Fibroblast of upper back skin (primary cell): ENCODE data around the gene FCHO2.

Experiments
- DNase-seq: peaks from one replicate; pipeline ENCODE4 v3.0.0-alpha.2; 2013

FCHO2 gene

DNA sequence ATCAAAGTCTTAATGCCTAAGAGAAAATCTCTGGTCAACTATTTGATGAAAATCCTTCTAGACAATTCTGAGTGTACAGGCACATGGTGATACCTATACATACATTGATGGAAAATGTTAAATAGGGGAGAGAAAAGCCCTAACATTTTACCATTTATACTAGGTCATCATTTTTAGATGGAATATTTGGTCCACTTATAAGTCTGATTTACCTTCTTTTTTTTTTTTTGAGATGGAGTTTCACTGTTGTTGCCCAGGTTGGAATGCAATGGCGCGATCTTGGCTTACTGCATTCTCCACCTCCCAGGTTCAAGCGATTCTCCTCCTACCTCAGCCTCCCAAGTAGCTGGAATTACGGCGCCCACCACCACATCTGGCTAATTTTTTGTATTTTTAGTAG is 81.7 kb downstream of the FCHO2 start:
- no peak for DNase-seq

DNA sequence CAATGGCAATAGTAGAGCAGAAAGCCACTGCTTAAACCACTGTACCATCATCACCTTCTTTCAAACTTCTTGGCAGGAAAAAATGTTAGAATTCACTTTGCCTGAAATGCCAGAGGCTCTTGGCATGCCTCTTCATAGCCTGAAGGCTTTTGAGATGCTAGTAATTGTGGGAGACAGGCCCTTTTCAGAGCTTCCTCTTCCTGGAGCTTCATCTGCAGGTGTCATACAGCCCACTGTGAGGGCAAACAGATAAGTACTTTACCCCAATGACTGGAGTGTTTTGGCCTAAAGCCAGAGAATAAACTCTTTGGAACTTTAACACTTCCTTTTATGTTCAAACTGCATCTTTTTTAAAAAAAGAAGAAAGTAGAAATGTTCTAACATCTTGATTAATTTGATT is 83.2 kb downstream of the FCHO2 start:
- no peak for DNase-seq

DNA sequence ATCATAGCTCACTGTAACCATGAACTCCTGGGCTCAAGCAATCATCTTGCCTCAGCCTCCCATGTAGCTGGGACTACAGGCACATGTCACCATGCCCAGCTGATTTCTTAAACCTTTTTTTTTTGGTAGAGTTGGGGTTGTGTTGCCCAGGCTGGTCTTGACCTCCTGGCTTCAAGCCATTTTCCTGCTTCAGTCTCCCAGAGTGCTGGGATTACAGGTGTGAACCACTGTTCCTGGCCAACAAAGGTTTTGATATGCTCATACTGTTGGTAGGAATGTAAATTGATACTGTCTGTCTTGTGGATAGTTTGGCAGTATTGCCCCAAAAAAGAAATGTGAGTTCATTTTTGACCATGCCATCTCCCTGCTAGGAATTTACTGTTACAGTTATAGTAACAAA is 87.2 kb downstream of the FCHO2 start:
- no peak for DNase-seq

DNA sequence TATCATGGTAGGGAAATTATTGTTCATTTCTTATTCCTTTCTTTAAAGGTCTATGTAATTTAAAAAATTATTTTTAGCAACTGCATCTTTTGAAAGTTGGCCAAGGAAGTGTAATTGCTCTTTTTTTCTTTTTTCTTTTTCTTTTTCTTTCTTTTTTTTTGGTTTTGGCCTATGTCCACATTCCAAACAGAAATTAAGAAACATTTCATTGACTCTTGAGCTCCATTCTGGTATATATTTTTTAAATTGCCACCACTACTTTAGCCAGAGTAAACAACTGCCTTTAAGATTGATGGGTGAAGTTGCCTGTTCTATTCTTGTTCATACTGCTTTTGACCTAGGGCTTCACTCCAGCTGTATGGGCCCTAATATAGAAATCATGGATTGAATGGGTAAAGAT is 88.7 kb downstream of the FCHO2 start:
- no peak for DNase-seq

DNA sequence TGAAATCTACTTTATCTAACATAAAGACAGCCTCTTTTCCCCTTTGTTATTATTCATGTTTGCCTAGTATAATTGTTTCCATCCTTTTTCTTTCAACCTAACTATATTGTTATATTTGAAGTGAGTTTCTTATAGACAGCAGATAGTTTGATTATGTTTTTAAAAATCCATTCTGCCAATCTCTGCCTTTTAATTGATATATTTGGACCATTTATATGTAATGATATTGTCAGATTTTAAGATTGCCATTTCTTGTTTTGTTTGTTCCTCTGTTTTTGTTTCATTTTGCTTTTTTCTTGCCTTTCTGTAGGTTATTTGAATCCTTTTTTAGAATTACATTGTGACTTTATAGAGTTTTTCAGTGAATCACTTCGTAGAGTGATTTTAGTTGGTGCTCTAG is 89.8 kb downstream of the FCHO2 start:
- DNase-seq = no peak

DNA sequence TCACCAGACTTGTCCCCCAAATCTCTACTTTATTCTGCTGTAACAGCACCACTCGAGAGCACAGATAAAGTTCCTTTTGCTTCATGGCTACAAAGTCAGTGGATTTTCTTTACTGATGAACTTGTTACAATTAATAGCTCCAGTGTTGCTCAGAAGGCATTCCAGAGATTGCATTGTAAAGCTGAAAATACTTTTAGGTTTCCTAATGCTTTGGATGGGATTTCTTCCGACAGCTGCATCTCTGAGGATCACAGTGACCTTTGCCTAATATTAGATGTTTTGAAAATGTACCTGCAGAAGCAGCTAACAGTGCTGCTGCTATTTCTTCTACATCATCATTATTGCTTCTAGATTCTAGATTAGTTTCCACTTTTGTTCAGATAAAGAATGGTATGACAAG is 105.8 kb downstream of the FCHO2 start:
- DNase-seq = peak; percentile 6

DNA sequence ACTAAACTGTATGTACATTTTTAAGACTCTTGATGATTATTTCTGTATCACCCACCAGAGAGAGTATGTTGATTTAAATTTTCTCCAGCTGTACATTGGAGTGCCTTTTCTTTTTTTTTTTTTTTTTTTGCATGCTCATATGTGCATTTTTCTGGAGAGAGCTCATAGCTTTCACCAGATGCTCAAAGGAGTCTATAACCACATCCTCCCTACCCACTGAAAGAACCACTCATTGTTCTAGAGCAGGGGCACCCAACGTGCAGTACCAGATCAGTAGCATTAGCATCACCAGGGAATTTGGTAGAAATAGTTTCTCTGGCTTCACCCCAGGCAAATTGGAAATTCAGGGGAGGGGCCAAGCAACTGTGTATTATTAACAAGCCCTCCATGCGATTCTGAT is 110.6 kb downstream of the FCHO2 start:
- DNase-seq = peak; percentile 90

DNA sequence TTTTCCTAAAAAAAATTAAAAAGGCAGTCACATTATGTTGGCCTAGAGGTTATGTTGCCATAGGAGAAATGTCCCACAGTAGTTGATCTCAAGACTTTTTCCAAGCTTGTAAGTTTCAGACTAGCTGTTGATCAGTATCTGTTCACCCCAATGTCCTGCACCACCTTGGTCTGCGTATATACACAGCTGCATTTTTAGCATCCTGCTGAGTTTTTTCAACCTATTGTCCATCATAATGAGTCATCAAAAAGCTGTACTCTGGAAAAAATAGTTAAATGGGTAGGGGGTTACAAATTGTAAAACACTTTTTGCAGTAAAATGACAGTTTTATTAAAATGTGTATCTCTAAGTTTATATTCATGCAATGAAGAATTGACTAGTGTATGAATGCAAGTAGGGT is 111.4 kb downstream of the FCHO2 start:
- peak; percentile 7 for DNase-seq

DNA sequence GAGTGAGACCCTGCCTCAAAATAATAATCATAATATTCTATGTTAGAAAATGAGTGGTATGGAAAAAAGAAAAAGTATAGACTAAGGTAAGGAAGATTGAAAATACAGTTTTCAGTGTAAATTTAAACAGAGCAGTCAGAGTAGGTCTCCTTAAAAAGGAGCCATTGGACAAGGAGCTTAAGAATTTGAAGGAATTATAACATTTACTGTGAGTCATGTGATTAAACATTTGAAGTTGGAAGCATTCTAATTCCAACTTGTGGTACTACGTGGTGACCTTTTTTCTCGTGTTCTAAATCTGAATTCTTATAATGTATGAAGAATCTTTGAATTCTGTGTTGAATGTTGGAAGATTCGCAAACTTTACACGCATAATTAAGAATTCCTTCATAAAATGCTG is 125.3 kb downstream of the FCHO2 start:
- DNase-seq = no peak

DNA sequence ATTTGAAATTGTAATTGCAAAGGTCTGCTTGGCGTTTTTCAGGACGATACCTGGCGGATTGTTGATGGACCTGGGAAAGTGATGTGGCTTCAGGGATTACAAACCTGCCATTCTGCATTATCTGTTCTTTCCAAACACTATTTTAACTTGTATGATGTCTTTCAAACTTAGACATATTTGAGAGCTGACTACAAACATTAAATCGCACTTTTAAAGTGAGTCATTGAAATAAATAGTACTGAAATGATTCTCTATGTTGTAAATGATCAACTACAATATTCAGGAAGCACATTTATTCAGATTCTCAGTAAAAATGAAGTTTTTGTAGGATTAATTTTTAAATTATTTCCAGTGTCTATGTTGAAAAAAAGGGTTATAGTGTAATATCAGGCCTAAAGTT is 132.2 kb downstream of the FCHO2 start:
- DNase-seq = no peak

DNA sequence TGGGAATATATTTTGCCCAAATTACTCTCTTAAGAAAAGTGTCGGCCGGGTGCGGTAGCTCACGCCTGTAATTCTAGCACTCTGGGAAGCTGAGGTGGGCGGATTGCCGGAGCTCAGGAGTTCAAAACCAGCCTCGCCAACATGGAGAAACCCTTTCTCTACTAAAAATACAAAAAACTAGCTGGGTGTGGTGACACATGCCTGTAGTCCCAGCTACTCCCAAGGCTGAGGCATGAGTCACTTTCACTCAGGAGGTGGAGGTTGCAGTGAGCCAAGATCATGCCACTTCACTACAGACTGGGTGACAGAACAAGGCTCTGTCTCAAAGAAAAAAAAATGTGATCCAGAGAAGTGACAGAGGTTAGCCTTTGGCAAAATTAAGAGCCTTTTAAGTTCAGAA is 138.1 kb downstream of the FCHO2 start:
- peak; percentile 61 for DNase-seq

DNA sequence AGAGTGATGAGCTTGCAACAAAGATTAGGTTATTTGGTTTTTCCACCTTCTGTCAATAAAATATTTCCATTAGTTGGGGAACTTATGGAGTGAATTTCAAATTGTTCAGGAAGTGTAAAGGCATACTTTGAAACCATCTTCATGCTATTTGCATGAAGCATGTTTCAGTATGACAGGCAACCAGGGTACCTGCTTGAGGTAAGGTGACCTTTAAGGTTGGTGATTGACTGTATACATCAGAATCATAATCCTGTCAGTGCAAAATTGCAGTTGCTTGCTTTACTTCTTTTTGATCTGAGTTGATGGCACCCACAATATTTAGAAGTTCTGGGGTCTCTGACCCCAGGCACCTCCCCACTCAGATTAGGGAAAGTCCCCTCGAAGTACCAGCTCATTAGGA is 138.6 kb downstream of the FCHO2 start:
- DNase-seq = no peak

DNA sequence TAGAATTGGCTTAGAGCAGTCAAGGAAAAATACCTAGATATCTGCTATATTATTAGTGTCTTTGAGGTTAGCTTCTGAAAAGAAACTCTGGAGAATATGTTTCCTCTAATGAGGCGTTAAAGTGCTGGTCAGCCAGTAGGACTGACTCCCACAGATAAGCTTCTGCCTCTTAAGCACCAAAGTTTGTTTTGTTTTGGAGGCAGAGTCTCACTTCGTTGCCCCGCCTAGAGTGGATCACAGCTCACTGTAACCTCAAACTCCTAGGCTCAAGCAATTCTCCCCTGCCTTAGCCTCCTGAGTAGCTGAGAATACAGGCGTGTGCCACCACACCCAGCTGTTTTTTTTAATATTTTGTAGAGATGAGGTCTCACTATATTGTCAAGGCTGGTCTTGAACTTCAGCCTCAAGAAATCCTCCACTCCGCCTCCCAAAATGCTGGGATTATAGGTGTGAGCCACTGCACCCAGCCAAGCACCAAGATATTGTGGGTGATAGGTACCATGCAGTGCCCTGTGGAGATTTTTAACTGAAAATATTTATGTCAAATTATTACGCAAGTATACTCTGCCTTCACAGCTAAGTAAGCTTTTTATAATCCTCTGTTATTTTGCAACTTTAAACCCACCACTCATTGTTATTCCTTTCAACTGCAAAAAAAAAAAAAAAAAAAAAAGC is 139.9 kb downstream of the FCHO2 start:
- DNase-seq = no peak

DNA sequence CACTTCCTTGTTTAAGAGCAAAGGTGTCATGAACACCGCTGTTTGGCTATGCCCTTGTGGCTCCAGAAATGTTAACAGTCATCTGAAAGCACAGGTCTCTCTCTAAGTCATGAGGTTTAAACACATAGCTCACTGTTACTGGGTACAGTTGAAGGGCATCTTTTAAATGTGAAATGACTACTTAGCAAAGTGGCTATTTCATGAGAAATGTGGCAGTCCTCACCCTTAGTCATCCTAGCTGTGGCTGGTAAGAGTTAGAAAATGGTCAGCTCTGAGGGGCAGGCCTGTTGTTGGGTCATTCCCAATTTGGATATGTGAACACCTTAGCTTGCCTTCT is 140.4 kb downstream of the FCHO2 start:
- no peak for DNase-seq

DNA sequence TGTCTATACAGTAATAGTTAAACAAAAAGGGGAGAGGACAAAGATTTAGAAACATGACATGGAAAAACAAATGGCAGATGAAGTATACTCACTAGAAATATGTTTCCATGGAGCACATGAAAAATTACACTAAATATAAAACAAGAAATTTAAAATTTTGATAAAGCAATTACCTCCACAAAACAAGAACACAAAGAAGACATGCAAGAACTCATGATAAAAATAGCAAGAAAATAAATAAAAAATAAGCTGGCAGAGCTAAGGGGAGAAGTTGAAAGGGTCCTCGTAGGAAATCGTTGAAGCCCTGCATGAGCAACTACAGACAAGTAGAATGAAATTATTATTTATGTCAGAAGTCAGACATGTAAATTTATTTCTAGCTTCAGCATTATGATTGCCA is 141.9 kb downstream of the FCHO2 start:
- DNase-seq = no peak

DNA sequence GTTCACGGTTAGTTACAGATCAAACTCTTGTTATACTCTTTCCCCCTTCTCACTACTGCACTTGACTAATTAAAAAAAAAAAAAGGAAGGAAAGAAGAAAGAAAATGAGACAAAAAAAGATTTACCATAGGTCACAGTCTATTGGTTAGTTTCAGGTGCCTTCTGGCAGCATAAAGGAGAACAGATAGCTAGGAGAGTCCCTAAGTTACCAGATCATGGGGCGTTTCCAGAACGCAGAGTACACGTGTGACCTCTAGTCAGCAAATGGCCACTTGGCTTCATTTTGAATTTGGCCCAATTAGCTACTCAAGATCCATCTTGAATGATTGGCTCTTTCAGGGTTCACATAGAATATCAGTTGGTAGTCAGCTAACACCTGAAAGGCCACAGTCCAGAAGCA is 144.3 kb downstream of the FCHO2 start:
- DNase-seq = no peak

DNA sequence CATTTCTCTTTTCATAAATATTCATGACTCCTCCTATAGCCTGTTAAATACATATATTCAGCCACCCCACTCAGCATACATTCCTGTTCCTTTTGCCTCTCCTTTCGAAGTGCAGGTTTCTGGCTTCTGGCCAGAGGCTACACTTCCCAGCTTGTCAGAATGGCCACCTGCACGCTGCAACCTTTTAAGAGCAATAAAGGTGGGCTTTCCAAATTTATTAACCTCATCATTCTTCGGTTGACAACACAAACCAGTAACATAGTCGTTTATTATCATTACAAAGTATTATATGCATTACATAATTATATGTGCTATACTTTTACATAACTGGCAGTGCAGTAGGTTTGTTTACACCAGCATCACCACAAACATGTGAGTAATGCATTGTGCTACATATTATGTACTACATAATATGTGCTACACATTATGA is 148.0 kb downstream of the FCHO2 start:
- no peak for DNase-seq

DNA sequence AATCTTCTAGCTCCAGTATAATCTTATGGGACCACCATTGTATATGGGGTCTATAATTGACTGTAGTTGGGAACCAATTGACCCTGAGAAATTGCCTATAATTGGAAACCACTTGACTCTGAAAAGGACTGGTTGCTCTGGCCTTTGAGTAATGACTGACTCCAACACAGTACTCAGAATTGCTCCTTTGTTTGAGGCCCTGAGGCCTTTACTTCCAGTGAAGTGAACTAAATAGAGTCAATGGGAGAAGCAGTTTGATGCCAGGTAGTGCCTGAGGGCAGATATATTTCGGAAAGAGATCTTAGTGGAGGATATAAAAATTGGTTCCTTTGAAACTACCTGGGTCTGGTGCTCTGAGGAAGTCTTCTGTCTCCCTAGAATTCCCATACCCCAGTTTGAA is 148.5 kb downstream of the FCHO2 start:
- DNase-seq = no peak

DNA sequence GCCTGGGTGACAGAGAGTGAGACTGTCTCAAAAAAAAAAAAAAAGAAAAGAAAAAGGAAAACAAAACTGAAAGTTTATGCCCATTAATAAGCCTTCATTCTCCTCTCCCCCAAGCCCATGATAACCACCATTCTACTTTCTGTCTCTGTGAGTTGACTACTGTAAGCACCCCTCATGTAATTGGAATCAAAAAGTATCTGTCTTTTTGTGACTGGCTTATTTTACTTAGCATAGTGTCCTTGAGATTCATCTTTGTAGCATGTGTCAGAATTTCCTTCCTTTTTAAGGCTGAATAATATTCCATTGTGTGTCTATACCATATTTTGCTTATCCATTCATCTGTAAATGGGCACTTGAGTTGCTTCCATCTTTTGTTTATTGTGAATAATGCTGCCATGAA is 150.5 kb downstream of the FCHO2 start:
- DNase-seq = no peak

DNA sequence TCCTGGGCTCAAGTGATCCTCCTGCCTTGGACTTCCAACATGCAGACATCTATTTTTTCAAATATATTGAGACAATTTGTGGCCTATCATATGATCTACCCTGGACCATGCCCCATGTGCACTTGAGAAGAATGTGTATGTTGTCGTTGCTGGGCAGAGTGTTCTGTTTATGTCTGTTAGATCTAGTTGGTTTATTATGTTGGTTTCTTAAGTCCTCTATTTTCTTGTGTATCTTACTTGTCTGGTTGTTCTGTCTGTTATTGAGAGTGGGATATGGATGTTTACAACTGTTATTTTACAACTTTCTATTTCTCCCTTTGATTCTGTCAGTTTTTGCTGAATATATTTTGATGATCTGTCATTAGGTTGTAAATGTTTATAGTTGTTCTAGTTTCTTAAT is 154.3 kb downstream of the FCHO2 start:
- DNase-seq = no peak

DNA sequence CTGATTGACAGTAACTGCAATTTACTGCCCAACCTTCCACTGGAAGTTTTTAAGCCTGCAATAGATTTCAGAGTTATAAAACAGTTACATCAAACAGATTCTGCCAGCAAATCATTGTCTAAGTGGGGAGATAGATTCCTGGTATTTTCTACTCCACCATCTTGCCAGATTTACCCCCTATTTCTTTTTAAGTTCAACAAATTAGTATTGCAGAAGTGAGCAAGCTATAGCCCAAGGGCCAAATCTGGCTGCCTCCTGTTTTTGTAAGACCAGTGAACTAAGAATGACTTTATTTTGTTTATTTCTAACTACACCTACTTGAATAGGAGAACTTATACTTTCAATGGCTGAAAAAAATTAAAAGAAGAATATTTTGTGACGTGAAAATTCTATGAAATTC is 155.7 kb downstream of the FCHO2 start:
- no peak for DNase-seq

DNA sequence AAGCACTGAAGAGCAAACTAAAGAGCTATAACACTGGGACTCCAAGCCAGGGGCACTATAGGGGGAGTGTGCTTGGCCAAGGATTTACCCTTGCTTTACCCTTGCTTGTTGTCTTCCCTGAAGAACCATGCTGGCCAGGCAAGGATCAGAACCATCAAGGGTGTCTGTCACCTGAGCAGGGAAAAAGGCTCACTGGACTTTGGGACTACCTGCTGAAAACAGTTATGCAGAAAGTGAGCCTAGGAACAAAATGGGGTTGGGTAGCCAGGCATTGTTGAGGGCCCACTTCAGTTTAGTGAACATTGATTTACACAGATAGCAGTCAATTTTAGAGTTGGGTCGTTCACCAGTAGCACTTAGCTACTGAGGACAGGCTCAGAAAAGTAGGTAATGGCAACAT is 156.5 kb downstream of the FCHO2 start:
- no peak for DNase-seq

DNA sequence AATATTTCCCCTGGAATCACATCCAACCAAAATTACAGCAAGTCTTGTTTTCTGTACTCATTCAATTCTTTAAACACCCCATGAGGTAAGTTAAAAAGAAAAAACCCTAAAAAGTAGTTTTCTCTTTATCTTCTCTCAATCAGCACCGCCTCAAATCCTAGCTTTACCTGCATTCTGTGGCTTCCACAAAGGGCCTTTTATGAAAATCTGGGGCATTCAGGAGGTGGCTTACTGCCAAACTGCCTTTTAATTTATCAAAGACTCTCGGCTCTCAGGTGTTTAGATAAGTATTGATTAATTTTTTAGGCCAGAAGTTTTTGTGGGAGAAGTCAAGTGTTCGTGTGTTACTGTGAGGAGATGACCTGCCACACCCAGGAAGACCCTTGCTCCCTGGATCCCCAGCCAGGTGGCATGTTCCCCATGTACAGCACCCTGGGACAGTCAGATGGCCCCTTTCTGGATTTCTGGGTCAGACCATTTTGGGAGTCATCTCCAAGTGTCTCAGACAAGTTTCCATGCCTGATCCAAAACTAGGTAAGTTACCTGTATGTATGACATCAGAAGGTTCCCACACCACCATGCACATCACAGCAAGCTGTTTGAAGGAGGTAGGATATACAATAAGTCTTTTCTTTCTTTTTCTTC is 158.3 kb downstream of the FCHO2 start:
- no peak for DNase-seq

DNA sequence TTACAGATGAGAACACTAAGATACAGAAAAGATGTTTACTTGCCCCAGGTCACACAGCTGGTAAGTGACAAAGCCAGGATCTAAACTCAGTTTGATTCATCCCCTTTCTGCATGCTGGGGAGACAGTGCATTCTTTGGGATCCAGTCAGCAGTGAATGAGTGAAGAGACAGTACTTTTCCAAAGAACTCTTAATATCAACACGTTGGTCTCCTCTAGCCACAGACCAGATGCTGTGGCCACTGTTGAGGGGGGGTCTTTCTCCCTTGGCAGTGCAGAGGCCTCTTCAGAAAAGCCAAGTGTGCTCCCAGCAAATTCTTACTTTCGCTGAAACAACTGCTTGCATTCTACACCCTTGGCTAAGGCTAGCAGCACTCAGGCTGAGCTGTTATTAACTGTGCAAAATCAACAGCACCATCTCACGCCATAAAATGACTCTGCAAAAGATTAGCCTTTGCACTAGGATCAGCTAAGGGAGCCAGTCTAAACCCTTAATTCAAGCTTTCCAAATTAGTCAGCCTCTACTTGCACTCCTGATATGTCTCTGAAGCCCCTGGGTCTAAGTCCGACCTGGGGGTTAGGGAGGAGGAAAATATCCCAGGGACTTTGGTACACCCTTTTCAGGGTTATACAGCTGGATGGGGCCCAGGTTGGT is 159.7 kb downstream of the FCHO2 start:
- peak; percentile 98 for DNase-seq

DNA sequence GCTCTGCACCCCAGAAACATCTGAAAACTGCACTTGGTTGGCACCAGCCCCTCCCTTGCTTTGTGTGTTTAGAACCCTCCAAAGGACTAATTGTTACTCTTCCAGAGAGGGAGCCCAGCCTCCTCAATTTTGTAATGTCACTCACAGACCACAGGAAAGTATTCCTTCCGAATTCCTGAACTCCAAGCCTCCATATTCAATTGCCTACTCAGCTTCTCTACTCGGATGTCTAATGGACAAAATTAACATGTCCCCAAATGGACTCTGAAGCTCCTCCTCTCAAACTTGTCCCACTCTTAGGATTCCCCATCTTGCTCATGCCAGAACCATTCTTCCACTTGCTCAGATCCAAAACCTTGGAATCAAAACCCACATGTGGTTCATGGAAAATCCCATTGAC is 160.7 kb downstream of the FCHO2 start:
- DNase-seq = peak; percentile 31
